Measurements from ENCODE around the gene ZKSCAN3. TPM values are rescaled to one million over a fixed set of nuclear protein-coding genes. Genes with fewer than 3 reads are reported as not detected.
A peak's percentile ranks its signal among the peaks of the same experiment; 100 is the strongest.
"Not testable (repeated sequence)": the region's sequence is repeated elsewhere in the genome, so short reads cannot be mapped to it uniquely, and the experiment has no call there.

The ZKSCAN3 gene
- total RNA-seq, 1 experiment from 2014 or later = 1.5 TPM

DNA sequence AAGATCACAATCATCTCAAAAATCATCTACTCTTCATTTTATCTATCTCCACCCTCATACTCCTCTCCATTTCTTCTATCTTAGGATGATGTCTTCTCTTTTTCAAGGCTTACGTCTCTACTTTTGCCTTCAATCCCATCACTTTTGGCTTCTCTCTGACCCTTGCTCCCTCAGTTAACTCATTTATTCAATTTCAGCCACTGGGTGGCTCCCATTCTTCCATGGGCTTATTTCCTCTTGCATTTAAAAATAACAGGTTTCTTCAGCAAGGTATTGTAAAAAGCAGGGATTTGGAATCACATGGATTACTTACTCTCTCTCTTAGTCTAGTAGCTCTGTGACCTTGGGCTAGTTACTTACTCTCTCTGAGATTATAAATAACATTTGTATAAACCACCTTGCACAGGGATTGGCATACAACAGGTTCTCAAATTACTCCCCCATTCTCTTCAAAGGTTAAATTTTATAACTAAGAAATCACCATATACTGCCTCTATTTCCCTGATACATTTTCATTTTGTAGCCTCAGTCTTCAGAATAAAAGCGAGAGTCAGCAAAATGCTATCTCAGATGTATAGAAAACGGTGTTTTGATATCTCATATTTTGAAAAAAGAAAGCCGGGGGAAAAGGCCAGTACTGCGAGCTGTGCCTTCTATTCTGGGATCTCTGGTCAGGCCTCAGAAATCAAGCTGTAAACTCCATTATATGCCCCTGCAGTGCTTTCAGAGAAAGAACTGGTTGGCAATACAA is 44.3 kb downstream of the ZKSCAN3 start:
- H3K4me3 ChIP-seq = no peak overlapping the region
- H3K9me3 ChIP-seq = no peaks in the 10 kb centered on the region
- H3K27me3 ChIP-seq = no peaks in the 10 kb centered on the region
- H3K36me3 ChIP-seq = no peaks in the 10 kb centered on the region
- DNase-seq = no peak

DNA sequence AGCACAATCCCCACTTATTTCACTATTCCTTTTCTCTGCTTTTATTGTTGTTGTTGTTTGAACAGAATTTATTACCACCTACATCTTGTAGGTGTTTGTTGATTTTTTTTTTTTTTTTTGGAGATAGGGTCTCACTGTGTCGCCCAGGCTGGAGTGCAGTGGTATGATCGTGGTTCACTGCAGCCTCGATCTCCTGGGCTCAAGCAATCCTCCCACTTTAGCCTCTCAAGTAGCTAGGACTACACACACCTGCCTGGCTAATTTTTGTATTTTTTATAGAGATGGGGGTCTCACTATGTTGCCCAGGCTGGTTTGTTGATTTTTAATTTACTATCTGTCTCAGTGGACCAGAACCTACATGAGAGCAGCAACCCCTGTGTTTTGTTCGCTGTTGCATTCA is 46.2 kb downstream of the ZKSCAN3 start:
- no peak overlapping the region for H3K4me3 ChIP-seq
- H3K9me3 ChIP-seq = no peaks in the 10 kb centered on the region
- H3K36me3 ChIP-seq = no peaks in the 10 kb centered on the region
- DNase-seq = no peak
- no peaks in the 10 kb centered on the region for H3K27me3 ChIP-seq

DNA sequence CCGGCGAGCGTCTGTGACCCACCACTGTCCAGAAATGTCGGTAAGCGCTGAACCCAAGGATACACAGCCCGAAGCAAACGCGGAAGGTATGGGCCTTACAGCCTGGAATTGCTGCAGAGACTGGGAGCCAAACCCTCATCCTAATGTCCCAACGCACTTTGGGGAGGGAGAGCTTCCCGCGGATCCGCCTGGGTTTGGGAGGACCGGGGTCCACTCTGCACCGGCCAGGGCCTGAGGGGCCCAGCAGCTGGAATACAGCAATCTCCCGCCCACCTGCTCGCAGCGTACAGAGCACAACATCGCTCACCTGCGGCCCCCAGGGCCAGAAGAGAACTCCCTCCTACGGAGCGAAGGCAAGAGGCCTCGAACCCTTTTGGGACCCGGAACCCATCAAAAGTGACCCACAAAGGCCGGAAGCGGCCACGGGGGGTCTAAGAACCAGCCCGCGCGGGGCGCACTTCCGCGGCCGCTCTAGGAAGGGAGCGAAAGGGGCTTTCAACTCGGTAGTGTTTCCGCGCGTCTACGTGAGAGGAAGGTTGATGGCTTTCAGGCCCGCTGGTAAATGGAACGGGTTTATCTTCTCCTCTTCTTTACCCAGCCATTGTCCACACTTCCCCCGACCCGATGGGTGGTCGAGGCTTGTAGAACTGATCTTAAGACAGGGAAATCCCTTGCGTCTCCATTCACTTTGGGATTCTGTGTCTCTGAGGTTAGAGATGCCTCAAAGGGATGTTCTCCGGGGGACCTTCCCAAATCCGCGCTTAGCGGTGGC is 49.8 kb downstream of the ZKSCAN3 start, which contains the start of gene ZSCAN12:
Gene ZSCAN12, minus strand, starts transcription at position 398 of the 772 bp plus-strand sequence. CDS start 1,342 bp downstream, outside the sequence.
- no peaks in the 10 kb centered on the region for H3K9me3 ChIP-seq
- H3K27me3 ChIP-seq = no peaks in the 10 kb centered on the region
- DNase-seq = peak; percentile 57
- peak within 1 kb of the TSS; percentile 56 for H3K4me3 ChIP-seq
- H3K36me3 ChIP-seq = no peaks in the 10 kb centered on the region

- Histone ChIP-seq H3K36me3 (no peaks in the 10 kb centered on the region), H3K9me3 (no peaks in the 10 kb centered on the region), H3K4me3 (peak overlapping the region; percentile 56), H3K27me3 (no peaks in the 10 kb centered on the region)
- no peak for DNase-seq
Observed at GRCh38 chr6:28400122-28400451, 50.3 kb downstream of the ZKSCAN3 start.

DNA sequence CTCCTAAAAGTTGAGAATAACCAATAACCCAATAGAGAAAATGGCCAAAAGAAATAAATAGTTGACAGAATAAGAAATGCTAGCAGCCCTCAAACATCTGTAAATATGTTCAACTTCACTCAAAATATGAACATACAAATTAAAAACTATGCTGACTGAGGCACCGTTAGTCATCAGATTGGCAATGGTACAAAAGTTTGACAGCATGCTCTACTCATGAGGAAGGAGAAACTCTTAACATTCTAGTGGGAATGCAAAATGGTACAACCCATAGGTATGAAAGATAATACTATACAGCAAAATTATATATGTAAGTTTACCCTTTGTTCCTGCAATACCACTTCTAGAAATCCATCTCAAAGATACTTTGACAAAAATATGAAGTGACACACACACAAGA is 51.4 kb downstream of the ZKSCAN3 start:
- Histone ChIP-seq H3K27me3 (no peaks in the 10 kb centered on the region), H3K4me3 (no peak overlapping the region), H3K9me3 (no peaks in the 10 kb centered on the region), H3K36me3 (no peaks in the 10 kb centered on the region)
- peak; percentile 16 for DNase-seq

DNA sequence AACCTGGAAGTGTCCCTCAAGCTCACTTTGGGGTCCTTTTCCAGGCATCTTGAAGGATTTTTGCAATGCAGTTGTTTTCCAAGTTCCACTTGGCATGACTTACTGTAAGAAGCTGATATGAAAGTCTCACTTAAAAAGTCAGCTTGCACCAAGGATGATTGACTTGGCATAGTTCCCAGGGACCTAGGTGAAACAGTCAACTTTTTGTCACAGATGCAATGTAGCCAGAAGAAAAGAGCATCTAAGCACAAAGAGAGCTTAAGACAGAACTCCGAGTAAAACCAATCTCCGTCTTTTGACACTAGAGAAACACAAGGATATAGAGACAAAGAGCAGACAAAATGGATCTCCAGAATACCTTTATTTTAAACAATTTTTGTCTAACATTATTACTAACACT is 52.5 kb downstream of the ZKSCAN3 start:
- H3K36me3 ChIP-seq = no peaks in the 10 kb centered on the region
- no peak for DNase-seq
- H3K27me3 ChIP-seq = no peaks in the 10 kb centered on the region
- H3K4me3 ChIP-seq = no peak overlapping the region
- no peaks in the 10 kb centered on the region for H3K9me3 ChIP-seq

DNA sequence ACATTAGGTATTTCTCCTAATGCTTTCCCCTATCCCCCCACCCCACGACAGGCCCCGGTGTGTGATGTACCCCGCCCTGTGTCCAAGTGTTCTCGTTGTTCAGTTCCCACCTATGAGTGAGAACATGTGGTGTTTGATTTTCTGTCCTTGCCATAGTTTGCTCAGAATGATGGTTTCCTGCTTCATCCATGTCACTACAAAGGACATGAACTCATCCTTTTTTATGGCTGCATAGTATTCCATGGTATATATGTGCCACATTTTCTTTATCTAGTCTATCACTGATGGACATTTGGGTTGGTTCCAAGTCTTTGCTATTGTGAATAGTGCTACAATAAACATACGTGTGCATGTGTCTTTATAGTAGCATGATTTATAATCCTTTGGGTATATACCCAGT is 54.2 kb downstream of the ZKSCAN3 start:
- not testable (repeated sequence) for H3K27me3 ChIP-seq, H3K9me3 ChIP-seq, H3K36me3 ChIP-seq, DNase-seq, H3K4me3 ChIP-seq

- Histone ChIP-seq H3K36me3 (no peaks in the 10 kb centered on the region), H3K4me3 (no peak overlapping the region), H3K9me3 (no peaks in the 10 kb centered on the region), H3K27me3 (no peaks in the 10 kb centered on the region)
- DNase-seq = no peak
Observed at GRCh38 chr6:28407401-28407800, 57.7 kb downstream of the ZKSCAN3 start.

- no peaks in the 10 kb centered on the region for H3K27me3 ChIP-seq
- no peaks in the 10 kb centered on the region for H3K9me3 ChIP-seq
- H3K4me3 ChIP-seq = no peak overlapping the region
- H3K36me3 ChIP-seq = no peaks in the 10 kb centered on the region
- no peak for DNase-seq
Observed at GRCh38 chr6:28408076-28408802, 58.5 kb downstream of the ZKSCAN3 start.

GRCh38 chr6:28410767-28411166 is 61.0 kb downstream of the ZKSCAN3 start:
- H3K4me3 ChIP-seq = no peak overlapping the region
- no peaks in the 10 kb centered on the region for H3K36me3 ChIP-seq
- DNase-seq = no peak
- no peaks in the 10 kb centered on the region for H3K27me3 ChIP-seq
- no peaks in the 10 kb centered on the region for H3K9me3 ChIP-seq

DNA sequence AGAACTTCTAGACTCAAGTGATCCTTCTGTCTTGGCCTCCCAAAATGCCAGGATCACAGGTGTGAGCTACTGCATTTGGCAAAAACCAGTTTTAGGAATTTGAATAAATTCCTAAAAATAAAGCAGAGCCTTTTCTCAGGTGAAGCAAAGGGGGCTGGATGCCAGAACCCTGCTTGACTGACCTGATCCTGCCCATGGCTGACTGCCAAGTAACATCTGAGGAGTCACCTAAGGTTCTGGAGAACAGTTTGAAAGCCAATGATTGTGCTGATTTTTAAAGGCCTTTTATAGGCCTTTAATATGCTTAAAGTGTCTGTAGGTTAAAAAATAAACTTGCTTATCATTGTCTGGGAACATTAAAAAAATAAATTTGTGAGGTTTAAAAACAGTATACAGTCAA is 63.9 kb downstream of the ZKSCAN3 start:
- no peaks in the 10 kb centered on the region for H3K36me3 ChIP-seq
- no peaks in the 10 kb centered on the region for H3K27me3 ChIP-seq
- H3K9me3 ChIP-seq = no peaks in the 10 kb centered on the region
- no peak overlapping the region for H3K4me3 ChIP-seq
- no peak for DNase-seq

Other genes with a start within 250 kb of the ZKSCAN3 start
- gene ZSCAN16, start 225.3 kb upstream of the ZKSCAN3 start, total RNA-seq (2014; rRNA removed; shearing (Covaris generic); ENCODE audit: low replicate concordance) = 1.3 and 1.7 TPM in 2 replicates
- 3.2 and 6.0 TPM in 2 replicates for gene ZKSCAN8, start 208.1 kb upstream of the ZKSCAN3 start, total RNA-seq (2014; rRNA removed; shearing (Covaris generic); ENCODE audit: low replicate concordance)
- gene ZSCAN9, start 124.7 kb upstream of the ZKSCAN3 start, total RNA-seq (2014; rRNA removed; shearing (Covaris generic); ENCODE audit: low replicate concordance) = 3.1 and 6.8 TPM in 2 replicates
- 0.59 and 2.6 TPM in 2 replicates for gene ZKSCAN4, start 97.7 kb upstream of the ZKSCAN3 start, total RNA-seq (2014; rRNA removed; shearing (Covaris generic); ENCODE audit: low replicate concordance)
- not detected in 2 replicates for gene NKAPL, start 90.7 kb upstream of the ZKSCAN3 start, total RNA-seq (2014; rRNA removed; shearing (Covaris generic); ENCODE audit: low replicate concordance)
- 9.2 and 20.0 TPM in 2 replicates for gene ZSCAN26, start 82.8 kb upstream of the ZKSCAN3 start, total RNA-seq (2014; rRNA removed; shearing (Covaris generic); ENCODE audit: low replicate concordance)
- gene PGBD1, start 68.4 kb upstream of the ZKSCAN3 start, total RNA-seq (2014; rRNA removed; shearing (Covaris generic); ENCODE audit: low replicate concordance) = 4.6 and 9.3 TPM in 2 replicates
- gene ZSCAN31, start 13.8 kb upstream of the ZKSCAN3 start, total RNA-seq (2014; rRNA removed; shearing (Covaris generic); ENCODE audit: low replicate concordance) = 26.2 and 34.9 TPM in 2 replicates
- 0.64 and 0.95 TPM in 2 replicates for gene ZSCAN12, start 49.8 kb downstream of the ZKSCAN3 start, total RNA-seq (2014; rRNA removed; shearing (Covaris generic); ENCODE audit: low replicate concordance)
- 0.59 and 2.0 TPM in 2 replicates for gene ZSCAN23, start 93.5 kb downstream of the ZKSCAN3 start, total RNA-seq (2014; rRNA removed; shearing (Covaris generic); ENCODE audit: low replicate concordance)
- gene GPX6, start 165.8 kb downstream of the ZKSCAN3 start, total RNA-seq (2014; rRNA removed; shearing (Covaris generic); ENCODE audit: low replicate concordance) = not detected in 2 replicates
- gene GPX5, start 175.9 kb downstream of the ZKSCAN3 start, total RNA-seq (2014; rRNA removed; shearing (Covaris generic); ENCODE audit: low replicate concordance) = not detected in 2 replicates

Measured in MG63 (cell line).